ENCODE data around the gene CBX4.

The CBX4 gene

GRCh38 chr17:79861413-79862216 is 22.4 kb upstream of the CBX4 start:
- TF ChIP-seq FOXP2 (optimal IDR thresholded peaks at IDR 0.05; ENCODE audit: borderline replicate concordance, extremely low read depth, extremely low read length, insufficient read depth) (no peak), TAF1 (IDR thresholded peaks at IDR 0.05; ENCODE audit: borderline replicate concordance, insufficient read depth, low read length) (no peak), POLR2AphosphoS5 (IDR thresholded peaks at IDR 0.05; ENCODE audit: low read depth, low read length) (no peak), SIN3A (IDR thresholded peaks at IDR 0.05; ENCODE audit: borderline replicate concordance, insufficient read depth, low read length) (no peak), REST (IDR thresholded peaks at IDR 0.05; ENCODE audit: insufficient read depth in 1 of 2, low read depth in 2 of 2, low read length in 2 of 2) (no peak)

GRCh38 chr17:79859676-79860615 is 20.7 kb upstream of the CBX4 start:
- no peak for TF ChIP-seq POLR2AphosphoS5 (IDR thresholded peaks at IDR 0.05; ENCODE audit: low read depth, low read length)
- no peak for TF ChIP-seq TAF1 (IDR thresholded peaks at IDR 0.05; ENCODE audit: borderline replicate concordance, insufficient read depth, low read length)
- TF ChIP-seq REST (IDR thresholded peaks at IDR 0.05; ENCODE audit: insufficient read depth in 1 of 2, low read depth in 2 of 2, low read length in 2 of 2), result no peak
- TF ChIP-seq SIN3A (IDR thresholded peaks at IDR 0.05; ENCODE audit: borderline replicate concordance, insufficient read depth, low read length), result no peak
- no peak for TF ChIP-seq FOXP2 (optimal IDR thresholded peaks at IDR 0.05; ENCODE audit: borderline replicate concordance, extremely low read depth, extremely low read length, insufficient read depth)

GRCh38 chr17:79857095-79857494 is 17.9 kb upstream of the CBX4 start:
- no peak for TF ChIP-seq POLR2AphosphoS5 (IDR thresholded peaks at IDR 0.05; ENCODE audit: low read depth, low read length)
- no peak for TF ChIP-seq REST (IDR thresholded peaks at IDR 0.05; ENCODE audit: insufficient read depth in 1 of 2, low read depth in 2 of 2, low read length in 2 of 2)
- no peak for TF ChIP-seq TAF1 (IDR thresholded peaks at IDR 0.05; ENCODE audit: borderline replicate concordance, insufficient read depth, low read length)
- no peak for TF ChIP-seq FOXP2 (optimal IDR thresholded peaks at IDR 0.05; ENCODE audit: borderline replicate concordance, extremely low read depth, extremely low read length, insufficient read depth)

GRCh38 chr17:79855331-79856124 is 16.3 kb upstream of the CBX4 start:
- TF ChIP-seq POLR2AphosphoS5 (IDR thresholded peaks at IDR 0.05; ENCODE audit: low read depth, low read length), result no peak
- TF ChIP-seq REST (IDR thresholded peaks at IDR 0.05; ENCODE audit: insufficient read depth in 1 of 2, low read depth in 2 of 2, low read length in 2 of 2), result no peak
- no peak for TF ChIP-seq TAF1 (IDR thresholded peaks at IDR 0.05; ENCODE audit: borderline replicate concordance, insufficient read depth, low read length)
- TF ChIP-seq SIN3A (IDR thresholded peaks at IDR 0.05; ENCODE audit: borderline replicate concordance, insufficient read depth, low read length), result no peak
- TF ChIP-seq FOXP2 (optimal IDR thresholded peaks at IDR 0.05; ENCODE audit: borderline replicate concordance, extremely low read depth, extremely low read length, insufficient read depth), result no peak
